Measurements from ENCODE around the gene PPP6R1.
A peak's percentile ranks its signal among the peaks of the same experiment; 100 is the strongest.

The PPP6R1 gene

DNA sequence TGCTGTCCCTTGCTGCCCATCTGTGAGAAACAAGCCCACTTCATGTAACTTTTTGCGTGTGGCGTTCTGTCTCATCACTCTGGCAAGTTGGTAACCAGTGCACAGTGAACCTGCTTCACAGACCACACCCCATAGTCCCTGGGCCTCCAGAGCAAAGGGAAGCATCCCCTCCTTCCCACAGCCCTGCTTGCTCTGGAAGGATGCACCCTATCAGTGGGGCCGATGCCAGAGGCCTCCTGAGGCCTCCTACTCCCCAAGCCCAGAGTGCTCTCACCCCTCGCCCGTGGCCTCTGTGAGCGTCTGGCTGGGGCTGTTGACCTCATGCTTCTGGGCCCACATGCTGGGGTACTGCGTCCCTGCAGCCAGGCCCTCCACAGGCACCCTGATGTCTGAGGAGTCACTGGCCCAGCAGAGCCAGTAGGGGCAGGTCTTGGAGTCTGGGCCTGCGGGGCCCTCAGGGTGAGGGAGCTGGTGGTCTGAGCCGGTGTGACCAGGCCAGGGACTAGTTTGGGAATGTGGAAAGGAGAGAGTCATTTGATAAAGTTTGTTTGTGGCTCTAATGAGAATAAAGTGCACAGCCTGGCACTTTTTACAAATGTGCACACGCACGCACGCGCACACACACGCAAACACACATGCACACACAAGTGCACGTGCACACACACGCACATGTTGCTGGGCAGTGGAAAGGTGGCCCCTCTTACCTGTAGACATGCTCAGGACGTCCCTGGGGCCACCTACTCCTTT, 35.4 kb downstream of the PPP6R1 start:
- DNase-seq: no peak

DNA sequence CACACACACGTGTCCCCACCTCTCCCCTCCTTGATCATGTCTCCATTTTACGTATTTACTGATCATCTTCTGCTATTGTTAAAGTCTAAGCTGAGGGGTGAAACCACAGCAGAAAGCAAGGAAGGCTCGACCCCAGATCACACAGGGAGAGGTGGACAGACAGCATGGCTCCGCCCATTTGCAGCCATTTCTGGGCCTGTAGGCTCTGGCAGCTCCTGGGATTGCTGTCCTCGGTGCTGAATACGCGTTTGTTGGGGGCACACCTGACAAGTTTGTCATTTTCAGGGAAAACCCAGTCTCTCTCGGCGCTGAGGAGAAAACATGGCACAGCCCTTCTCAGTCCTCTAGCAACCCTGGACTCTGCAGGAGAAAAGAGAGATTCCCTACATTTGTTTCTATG, 38.3 kb downstream of the PPP6R1 start:
- peak; percentile 49 for DNase-seq

DNA sequence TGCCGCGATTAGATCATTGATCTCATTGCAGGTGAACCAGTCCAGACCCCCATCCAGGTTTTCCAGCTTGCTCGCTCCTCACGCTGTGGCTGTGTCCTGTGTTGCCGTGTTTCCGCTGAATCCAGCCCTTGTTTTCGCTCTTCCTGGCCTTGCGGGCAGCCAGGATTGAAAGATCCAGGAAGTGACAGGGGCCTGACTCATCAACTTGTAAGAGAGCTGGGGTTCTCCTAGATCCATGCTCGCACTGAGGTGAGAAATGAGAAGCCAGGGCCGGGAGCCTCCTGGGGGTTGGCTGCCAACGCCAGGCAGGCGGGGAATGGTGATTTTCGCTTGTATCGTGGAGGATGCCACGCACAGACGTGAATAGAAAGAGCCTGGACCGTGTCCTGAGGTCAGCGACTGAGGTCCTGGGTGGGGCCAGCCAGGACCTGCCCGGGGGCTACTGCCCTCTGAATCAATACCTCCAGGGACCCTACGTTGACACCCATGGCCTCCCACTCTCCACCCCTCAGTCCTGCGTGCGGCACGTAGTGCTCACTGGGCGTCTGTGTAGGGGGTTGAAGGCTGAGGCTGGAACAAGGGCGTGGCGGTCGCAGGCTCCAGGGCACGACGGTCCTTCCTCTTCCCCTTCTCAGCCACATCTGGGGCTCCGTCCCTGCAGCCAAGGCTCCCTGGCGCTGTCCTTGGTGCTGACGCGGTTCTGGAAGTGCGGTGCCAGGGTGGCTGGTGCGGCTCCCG, 42.2 kb downstream of the PPP6R1 start:
- DNase-seq: peak; percentile 95

DNA sequence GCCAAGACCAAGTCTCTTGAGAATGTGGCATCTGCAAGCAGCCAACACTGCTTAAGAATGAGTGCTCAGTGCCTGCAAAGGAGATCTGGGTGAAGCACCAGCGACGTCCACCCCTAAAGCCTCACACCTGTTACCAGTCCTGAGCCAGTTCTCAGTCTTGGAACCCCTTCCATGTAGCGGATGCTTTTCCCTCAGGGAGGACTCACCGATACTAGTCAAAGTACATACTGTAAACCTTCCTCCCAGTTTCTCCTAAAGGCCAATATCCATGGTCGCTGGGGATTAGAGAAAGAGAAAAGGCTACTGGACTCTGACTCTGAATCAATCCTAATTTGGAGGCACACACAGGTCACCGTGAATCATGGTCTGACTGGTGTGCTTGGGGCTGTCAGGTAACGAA, 45.3 kb downstream of the PPP6R1 start:
- DNase-seq: no peak

DNA sequence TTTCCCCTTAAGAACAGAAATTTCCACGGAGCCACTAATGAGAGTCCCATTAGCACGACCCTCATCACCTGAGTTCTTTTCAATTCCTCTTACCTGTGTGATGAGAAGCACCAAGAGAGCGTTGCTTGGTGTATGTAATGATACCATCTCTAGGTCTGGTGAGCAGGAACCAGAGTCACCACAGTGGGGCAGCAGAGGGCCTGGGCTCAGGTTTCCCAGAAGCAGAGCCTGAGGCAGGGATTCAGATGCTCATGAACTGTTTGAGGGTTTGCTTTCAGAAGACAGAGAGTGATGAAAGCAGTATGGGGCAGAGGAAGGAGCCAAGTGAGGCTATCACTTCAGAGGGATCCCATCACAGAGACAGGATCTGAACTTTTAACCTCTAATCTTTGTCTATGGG, 46.4 kb downstream of the PPP6R1 start:
- DNase-seq: peak; percentile 58

DNA sequence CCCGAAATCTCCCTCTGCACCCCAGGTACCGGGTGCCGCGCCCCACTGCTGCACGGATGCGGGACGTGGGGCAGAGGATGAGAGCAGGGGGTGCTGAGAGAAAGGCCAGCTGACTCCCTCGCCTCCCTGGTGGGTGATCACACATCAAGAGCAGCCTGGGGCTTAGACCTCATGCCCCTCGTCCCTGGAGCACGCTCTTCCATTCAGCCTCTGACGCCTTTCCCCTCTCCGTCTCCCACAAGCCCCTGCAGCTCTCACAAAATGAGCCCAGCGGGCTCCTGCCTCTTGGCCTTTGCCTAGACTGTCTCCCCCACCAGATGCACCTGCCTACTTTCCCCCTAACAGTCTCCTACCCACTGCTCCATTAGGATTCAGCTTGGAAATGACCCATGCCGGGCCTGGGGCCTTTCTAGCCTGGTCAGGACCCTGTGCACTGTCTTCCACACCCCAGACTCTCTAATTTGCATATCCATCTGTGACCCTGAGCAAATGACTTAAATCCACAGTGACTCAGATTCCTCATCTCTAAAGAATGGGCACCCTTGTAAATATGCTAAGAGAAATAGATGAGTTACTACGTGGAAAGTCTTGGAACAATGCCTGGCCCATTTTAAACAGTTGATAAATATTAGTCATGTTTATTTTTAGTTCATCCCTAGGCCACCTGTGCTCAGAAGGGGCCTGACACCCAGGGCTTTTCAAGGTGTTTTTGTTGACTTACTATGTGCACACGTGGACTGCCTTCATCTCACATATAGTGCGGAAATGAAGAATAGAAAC, 48.9 kb downstream of the PPP6R1 start:
- DNase-seq: no peak

DNA sequence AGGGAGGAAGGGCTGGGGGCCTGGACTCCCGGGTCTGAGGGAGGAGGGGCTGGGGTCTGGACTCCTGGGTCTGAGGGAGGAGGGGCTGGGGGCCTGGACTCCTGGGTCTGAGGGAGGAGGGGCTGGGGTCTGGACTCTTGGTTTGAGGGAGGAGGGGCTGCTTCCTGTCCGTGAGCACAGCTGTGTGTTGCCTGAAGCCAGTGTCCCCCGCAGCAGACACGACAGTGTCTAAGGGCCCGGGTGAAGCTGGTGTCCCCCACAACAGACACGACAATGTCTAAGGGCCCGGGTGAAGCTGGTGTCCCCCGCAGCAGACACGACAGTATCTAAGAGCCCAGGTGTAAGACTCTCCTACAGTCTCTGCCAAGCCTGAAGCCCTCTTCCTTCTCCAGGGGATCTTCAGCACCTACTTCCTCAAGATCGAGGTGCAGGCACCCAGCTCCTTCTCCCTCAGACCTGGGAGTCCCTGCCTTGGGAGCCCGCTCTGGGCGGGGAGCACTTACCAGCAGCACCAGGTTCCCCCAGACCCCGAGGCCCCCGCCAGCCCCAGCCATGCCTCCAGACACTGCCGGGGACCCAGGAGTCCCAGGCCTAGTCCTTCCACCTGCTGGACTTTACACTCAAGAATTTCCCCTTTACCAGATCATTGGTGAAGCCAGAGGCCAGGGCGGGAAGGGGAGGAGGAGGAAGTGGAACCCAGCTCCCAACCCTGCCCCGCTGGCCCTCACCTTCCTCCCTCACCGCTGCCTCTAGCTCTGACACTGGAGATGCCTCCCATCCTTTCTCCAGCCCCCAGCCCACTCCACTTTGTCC, 49.7 kb downstream of the PPP6R1 start, which contains the start of gene PTPRH:
Gene PTPRH (minus strand): TSS at position 622 of the 813 bp plus-strand sequence. CDS start 68 bp downstream, at position 554.
- DNase-seq: no peak

DNA sequence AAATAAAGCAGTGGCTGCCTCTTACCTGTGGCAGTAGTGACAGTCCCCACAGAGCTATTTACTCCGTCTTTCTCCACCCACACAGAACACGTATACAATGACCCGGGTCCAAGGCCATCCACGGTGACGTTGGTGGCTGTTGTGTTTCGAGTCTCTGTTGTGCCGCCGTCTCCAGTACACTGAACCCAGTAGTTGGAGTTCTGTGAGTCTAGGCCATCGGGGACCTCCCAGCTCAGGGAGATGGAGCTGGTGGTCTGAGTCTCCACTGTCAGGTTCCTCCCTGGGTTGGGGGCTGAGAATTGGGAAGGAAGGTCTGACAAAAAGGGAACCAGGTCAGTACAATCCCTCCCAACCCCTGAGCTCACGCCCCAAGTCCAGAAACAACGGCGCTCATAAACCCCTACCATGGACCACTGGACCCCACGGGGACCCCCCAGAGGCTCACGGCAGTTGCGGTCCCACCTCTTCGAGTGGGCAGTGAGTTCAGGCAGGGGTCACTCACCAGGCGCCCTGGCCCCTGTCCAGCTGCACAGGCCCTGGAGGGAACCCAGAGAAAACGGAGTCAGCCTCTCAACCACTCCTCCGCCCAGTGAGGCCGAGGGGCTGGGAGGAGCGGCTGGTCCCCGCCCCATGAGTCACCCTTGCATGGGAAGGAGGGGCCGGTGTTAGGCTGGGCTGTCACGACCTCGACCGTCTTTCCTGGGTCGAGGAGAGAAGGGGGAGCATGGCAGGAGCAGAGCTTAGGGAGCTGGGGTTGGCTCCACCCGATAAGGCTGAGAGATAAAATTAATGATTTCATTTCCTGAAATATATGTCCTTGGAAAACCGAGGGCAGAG, 51.9 kb downstream of the PPP6R1 start:
- peak; percentile 91 for DNase-seq

DNA sequence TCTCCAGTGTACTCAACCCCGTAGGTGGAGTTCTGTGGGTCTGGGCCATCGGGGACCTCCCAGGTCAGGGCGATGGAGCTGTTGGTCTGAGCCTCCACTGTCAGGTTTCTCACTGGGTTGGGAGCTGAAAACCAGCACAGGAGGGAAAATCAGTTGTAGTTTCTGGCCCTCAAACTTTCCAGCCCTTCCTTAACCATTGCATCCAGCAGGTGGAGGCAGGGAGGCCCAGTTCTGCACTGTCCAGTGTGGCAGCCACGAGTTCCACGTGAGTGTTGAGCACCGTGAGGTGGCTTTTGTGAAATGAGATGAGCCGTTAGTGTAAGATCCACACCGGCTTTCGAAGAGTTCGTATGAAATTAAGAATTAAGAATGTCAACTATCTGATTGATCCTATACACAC, 56.6 kb downstream of the PPP6R1 start:
- DNase-seq: peak; percentile 45

DNA sequence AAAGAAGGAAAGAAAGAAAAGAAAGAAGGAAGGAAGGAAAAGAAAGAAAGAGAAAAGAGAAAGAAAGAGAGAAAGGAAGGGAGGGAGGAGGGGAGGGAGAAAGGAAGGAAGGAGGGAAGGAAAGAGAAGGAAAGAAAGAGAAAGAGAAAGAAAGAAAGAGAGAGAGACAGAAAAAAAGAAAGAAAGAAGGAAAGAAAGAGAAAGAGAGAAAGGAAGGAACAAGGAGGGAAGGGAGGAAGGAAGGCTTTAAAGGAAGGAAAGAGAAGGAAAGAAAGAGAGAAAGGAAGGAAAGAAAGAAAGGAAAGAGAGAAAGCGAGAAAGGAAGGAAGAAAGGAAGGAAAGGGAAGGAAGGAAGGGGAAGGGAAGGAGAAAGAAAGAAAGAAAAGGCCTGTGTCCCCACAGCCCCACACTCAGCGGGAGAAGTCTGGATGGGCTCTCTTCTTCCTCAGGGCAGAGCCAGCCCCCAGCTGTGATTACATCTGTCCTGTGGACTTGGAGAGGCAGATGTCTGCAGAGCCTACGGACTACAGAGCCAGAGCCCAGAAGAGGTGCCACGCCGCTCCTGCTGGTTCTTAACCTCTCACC, 59.1 kb downstream of the PPP6R1 start:
- no peak for DNase-seq

DNA sequence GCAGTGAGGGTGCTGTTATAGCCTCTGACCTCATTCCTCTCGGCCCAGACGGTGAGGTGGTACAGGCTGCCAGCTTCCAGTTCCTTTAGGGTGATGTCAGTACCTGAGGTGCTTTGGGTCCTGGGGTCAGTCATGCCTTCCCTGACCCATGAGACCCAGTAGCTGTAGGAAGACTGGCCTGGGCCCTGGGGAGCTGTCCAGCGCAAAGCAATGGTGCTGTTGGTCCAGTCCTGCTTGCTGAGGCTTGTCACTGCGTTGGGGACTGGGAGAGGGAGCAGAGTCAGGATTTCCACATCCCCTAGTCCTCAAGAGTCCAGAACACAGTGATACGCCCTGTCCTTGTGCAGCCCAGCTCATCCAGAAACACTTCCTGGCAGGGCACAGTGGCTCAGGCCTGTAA, 60.2 kb downstream of the PPP6R1 start:
- no peak for DNase-seq

DNA sequence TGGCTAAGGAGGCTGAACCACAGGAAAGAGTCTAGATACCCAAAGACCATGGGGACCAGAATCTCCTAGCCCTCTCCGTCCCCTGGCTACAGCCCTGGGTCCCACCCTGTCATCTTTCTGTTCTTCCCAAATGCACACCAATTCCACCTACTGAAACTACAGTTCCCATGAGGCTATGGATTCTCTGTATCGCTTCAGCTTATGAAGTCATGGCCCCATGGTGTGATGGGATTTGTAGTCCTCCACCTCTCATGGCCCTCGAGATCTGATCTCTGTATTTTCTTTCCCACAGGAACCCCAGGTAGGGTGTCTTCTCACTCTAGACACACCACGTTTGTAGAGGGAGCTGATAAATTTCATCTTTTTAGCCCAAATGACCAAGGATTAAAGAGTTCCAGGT, 61.3 kb downstream of the PPP6R1 start:
- DNase-seq: peak; percentile 55

DNA sequence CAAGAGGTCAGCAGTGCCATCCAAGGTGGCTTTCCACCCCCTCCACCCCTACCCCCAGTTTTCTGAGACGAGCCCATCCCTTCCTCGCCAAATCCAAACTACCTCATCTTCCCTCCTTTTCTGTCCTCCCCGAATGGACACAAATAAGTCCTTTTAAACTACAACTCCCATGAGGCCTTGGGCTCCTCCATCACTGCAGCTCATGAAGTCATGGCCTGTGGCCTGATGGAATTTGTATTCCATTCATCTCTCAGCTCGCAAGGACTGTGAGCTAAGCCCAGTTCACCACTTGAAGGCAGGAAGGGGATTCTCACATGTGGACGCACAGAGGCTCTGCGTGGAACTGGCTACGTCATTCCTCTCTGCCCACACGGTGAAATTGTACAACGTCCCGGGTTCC, 62.0 kb downstream of the PPP6R1 start:
- peak; percentile 47 for DNase-seq

DNA sequence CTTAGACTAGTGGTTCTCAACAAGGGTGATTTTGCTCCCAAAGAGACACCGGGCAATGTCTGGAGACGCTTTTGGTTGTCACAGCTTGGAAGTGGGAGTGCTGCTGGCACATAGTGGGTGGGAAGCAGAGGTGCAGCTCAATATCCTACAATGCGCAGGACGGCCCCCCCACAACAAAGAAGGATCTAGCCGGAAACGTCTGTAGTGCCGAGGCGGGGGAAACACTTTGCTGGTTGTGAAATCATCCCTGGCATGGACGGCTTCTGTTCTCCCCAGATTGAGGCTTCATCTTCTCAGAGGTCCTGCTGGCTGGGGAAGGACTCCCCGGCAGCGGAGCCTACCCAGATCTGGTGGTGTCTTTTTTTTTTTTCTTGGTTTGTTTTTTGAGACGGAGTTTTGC, 65.3 kb downstream of the PPP6R1 start:
- no peak for DNase-seq

DNA sequence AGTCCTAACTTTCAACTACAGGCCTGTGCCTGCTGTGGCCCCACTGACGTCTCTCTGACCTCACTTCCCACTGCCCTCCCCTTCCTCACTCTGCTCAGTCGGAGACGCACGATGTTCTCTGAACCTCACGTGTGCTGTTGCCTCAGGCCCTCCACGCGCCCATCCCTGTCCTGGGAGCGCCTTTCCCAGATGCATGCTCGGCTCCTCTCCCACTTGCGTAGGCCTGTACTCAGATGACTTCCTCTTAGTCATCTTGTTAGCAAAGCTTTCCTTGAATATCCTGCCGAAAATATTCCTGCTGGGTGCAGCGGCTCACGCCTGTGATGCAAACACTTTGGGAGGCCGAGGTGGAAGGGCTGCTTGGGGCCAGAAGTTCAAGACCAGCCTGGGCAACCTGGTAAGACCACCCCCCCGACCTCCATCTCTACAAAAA, 69.4 kb downstream of the PPP6R1 start:
- no peak for DNase-seq

DNA sequence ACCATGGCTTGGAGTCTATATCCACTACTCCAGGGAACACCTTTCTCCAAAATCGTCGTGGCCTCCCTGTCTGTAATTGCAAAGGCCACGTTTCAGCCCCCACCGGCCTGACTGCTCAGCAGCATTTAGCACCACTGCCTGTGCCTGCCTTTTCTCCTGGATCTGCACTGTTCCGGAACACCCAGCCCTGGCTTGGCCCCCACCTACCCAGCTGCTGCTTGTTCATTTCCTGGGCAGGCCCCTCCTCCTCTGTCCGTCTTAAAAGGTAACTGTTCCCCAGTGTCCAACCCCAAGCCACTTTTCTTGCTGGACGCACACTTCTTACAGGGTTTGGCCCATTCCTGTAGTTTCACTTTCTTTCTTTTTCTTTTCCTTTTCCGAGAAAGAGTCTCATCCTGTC, 70.2 kb downstream of the PPP6R1 start:
- no peak for DNase-seq

DNA sequence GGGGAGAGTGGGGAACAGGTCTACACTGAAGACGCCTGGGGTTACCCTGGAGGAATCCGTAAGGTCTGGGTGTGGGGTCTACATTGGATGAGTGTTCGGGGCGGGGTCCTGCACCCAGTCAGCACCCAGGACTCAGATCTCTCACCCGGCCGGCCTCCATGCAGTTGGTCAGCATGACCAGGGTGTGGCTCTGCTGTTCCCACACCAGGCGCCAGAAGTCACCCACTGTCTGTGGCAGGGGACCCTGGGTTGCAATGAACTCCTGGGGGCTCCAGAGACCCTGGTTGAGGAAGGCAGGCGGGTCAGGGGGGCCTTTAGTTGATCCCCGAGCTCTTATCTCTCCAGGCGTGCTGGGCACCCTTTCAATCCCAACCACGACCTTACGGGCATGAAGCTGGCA, 72.7 kb downstream of the PPP6R1 start:
- DNase-seq: no peak

DNA sequence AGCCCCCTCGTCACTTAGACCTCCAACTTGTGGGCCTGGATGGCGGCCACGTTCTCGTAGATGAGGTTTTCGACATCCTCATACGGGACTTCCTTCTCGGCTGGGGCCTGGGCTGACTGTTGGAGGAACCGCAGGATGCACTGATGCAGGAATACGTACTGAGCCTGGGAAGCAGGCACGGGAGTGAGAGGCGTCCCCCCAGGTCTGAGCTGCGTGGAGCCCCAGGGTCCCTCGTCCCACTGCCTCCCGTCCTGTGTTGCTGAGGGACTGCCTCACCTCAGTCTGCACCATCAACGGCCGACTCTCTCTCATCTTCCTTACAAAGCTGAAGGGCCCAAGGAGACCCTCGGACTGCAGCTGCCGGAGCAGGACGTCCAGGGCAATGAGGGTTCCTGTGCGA, 77.1 kb downstream of the PPP6R1 start:
- no peak for DNase-seq
